ENCODE measurements around the gene CLK3.

CLK3 gene

DNA sequence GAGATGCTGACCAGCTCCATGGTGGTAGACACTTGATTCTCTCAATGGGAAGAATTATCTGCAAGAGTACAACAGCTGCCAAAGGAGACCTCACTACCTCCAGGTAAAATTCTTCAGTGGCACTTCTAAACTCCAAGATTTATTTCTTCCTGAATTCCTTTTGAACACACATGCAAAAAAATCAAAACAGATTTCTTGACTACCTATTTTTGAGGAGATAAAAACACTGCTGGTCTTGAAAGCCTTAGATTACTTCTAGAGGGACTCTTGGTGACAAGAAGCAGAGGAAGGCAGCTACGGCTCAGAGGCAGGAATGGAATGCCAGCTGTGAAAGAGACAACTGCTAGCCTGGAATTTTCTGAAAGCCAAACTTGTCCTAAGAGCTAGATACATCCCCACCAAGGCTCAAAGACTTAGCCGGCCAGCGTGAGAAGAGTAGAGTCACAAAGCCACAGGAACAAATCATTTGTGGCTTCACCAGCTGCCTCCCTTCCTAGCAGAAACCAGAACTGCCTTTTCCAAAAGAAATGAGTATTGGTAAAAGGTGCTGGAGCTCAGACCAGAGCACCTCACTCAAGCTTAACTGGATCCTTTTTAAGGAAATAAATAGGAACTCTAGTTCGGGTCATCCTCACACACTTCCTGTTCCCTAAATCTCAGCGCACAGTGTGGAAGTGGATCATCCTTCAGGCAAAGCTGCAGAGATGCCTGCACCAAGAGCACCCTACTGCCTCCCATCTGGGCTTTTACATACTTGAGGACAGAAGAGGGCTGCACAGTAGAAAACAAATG is 32.6 kb downstream of the CLK3 start:
- H3K4me2 ChIP-seq (ENCODE audit: low read length): no peak overlapping the region
- no peak overlapping the region for H2AK5ac ChIP-seq (ENCODE audit: low read length)
- no peak overlapping the region for H3K9ac ChIP-seq (ENCODE audit: low read length)
- no peak overlapping the region for H2BK120ac ChIP-seq (ENCODE audit: low read depth, low read length)
- no peak overlapping the region for H3K4me3 ChIP-seq (ENCODE audit: low read length)
- H2BK5ac ChIP-seq (ENCODE audit: low read length): no peak overlapping the region
- H4K8ac ChIP-seq (ENCODE audit: low read depth, low read length): no peak overlapping the region
- H3K36me3 ChIP-seq (ENCODE audit: control insufficient read depth, insufficient read depth, low read length): peaks cover 1% of the 10 kb centered on the region
- H3K27me3 ChIP-seq (ENCODE audit: insufficient read depth, low read length, poor library complexity): no peaks in the 10 kb centered on the region
- H3K79me2 ChIP-seq (ENCODE audit: control insufficient read depth, insufficient read depth, low read length): no peaks in the 10 kb centered on the region
- H3K79me1 ChIP-seq (ENCODE audit: low read length): peaks cover 12% of the 10 kb centered on the region
- no CpG with 5 or more reads among the region's 5 CpGs for WGBS (ENCODE audit: extremely low coverage, insufficient coverage, low lambda C conversion rate)
- no peak overlapping the region for H2BK15ac ChIP-seq (replicated peaks; ENCODE audit: low read depth)
- H3K23ac ChIP-seq (ENCODE audit: low read length): no peak overlapping the region
- no peak overlapping the region for H3K56ac ChIP-seq (ENCODE audit: low read length)
- no peak overlapping the region for H3K18ac ChIP-seq (ENCODE audit: low read length)
- H3K4me1 ChIP-seq (ENCODE audit: control insufficient read depth, low read depth, low read length): peaks cover 8% of the 10 kb centered on the region
- H4K5ac ChIP-seq (ENCODE audit: low read length): no peak overlapping the region
- H3K4ac ChIP-seq (ENCODE audit: low read depth, low read length): no peak overlapping the region
- no peak overlapping the region for H3K27ac ChIP-seq (ENCODE audit: low read depth, low read length)
- DNase-seq: no peak

DNA sequence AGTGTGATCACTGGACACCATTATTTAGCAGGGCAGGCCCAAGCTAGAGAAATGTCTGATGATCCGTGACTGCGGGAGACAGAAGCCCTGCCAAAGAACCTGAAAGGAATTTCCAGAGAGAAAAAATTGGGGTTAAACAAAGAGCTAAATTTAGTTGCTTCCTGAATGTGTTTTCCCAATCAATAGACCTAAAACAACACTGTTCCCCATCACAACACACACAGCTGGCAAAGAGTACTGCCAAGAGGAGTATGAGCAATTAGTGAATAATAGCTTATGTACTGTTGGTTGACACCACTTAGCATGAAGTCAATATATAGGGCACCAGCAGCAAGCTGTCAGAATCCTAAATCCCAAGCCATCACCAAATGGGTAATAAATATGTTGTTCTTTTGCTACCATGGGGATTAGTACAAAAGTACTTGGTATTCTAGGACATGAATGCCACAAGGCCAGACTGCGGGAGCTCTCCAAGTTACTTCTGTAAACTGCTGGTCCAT is 35.7 kb downstream of the CLK3 start:
- Histone ChIP-seq H3K4me2 (ENCODE audit: low read length) (no peak overlapping the region), H3K4ac (ENCODE audit: low read depth, low read length) (no peak overlapping the region), H3K56ac (ENCODE audit: low read length) (no peak overlapping the region), H3K4me3 (ENCODE audit: low read length) (no peak overlapping the region), H4K8ac (ENCODE audit: low read depth, low read length) (no peak overlapping the region), H3K27me3 (ENCODE audit: insufficient read depth, low read length, poor library complexity) (no peaks in the 10 kb centered on the region), H3K23ac (ENCODE audit: low read length) (no peak overlapping the region), H3K79me2 (ENCODE audit: control insufficient read depth, insufficient read depth, low read length) (no peaks in the 10 kb centered on the region), H4K5ac (ENCODE audit: low read length) (no peak overlapping the region), H3K36me3 (ENCODE audit: control insufficient read depth, insufficient read depth, low read length) (peaks cover 3% of the 10 kb centered on the region), H3K9ac (ENCODE audit: low read length) (no peak overlapping the region), H3K79me1 (ENCODE audit: low read length) (peaks cover 9% of the 10 kb centered on the region), H2BK15ac (replicated peaks; ENCODE audit: low read depth) (no peak overlapping the region), H2BK120ac (ENCODE audit: low read depth, low read length) (no peak overlapping the region), H2AK5ac (ENCODE audit: low read length) (no peak overlapping the region), H3K18ac (ENCODE audit: low read length) (no peak overlapping the region), H3K27ac (ENCODE audit: low read depth, low read length) (no peak overlapping the region), H2BK5ac (ENCODE audit: low read length) (no peak overlapping the region), H3K4me1 (ENCODE audit: control insufficient read depth, low read depth, low read length) (no peaks in the 10 kb centered on the region)
- DNase-seq: no peak
- WGBS (ENCODE audit: extremely low coverage, insufficient coverage, low lambda C conversion rate): no CpG with 5 or more reads among the region's 3 CpGs

DNA sequence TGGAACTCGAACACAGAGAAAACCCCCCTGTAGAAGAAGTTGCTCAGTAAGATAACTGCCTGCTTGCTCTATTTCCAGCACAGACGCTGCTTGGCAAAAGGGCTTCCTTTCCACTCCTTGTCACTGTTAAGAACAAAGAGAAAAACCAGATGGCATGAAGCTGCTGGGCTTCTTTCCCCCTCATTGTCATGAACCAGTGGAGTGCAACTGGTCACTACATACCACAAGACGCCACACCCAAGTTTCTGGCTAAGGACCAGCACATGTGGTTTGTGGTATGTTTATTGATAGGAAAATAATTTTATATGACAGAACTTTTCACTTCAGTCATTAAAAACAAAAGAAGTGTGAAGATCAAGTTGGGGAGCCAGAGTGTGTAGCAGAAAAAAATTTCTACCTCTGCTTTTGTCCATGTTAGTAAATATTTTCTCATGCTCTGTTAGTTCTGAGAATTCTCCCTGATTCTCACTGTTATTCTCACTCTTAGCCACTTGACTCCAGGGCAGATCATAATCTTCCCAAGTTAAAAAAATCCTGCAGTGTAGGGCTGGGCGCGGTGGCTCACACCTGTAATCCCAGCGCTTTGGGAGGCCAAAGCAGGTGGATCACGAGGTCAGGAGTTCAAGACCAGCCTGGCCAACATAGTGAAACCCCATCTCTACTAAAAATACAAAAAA is 37.9 kb downstream of the CLK3 start:
- Histone ChIP-seq H3K56ac (ENCODE audit: low read length) (no peak overlapping the region), H3K4me1 (ENCODE audit: control insufficient read depth, low read depth, low read length) (no peaks in the 10 kb centered on the region), H3K36me3 (ENCODE audit: control insufficient read depth, insufficient read depth, low read length) (peaks cover 3% of the 10 kb centered on the region), H3K27me3 (ENCODE audit: insufficient read depth, low read length, poor library complexity) (no peaks in the 10 kb centered on the region), H3K79me1 (ENCODE audit: low read length) (peaks cover 11% of the 10 kb centered on the region), H3K27ac (ENCODE audit: low read depth, low read length) (no peak overlapping the region), H2AK5ac (ENCODE audit: low read length) (no peak overlapping the region), H3K18ac (ENCODE audit: low read length) (no peak overlapping the region), H3K9ac (ENCODE audit: low read length) (no peak overlapping the region), H2BK5ac (ENCODE audit: low read length) (no peak overlapping the region), H3K4ac (ENCODE audit: low read depth, low read length) (no peak overlapping the region), H3K4me3 (ENCODE audit: low read length) (no peak overlapping the region), H4K5ac (ENCODE audit: low read length) (no peak overlapping the region), H2BK120ac (ENCODE audit: low read depth, low read length) (no peak overlapping the region), H2BK15ac (replicated peaks; ENCODE audit: low read depth) (no peak overlapping the region), H3K4me2 (ENCODE audit: low read length) (no peak overlapping the region), H4K8ac (ENCODE audit: low read depth, low read length) (no peak overlapping the region), H3K23ac (ENCODE audit: low read length) (no peak overlapping the region), H3K79me2 (ENCODE audit: control insufficient read depth, insufficient read depth, low read length) (peaks cover 2% of the 10 kb centered on the region)
- WGBS (ENCODE audit: extremely low coverage, insufficient coverage, low lambda C conversion rate): no CpG with 5 or more reads among the region's 7 CpGs
- no peak for DNase-seq

DNA sequence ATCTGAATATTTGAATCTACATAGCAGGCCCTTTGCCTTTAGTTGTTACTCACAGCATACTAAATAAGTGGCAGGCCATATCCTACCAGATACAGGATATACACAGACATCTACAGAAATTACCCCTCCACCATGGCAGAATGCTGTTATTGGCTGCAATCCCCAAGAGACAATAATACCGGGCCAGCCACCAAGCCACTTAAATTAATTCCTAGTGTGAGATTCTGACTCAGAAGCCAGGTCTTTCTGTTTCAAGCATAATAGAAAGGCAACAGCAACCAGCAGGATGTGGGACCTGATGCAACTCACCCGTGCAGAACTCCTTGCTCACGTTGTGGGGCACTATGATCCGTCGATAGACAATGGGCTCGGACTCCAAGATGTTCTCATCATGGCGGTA is 39.8 kb downstream of the CLK3 start:
- Histone ChIP-seq H2BK120ac (ENCODE audit: low read depth, low read length) (no peak overlapping the region), H3K4ac (ENCODE audit: low read depth, low read length) (no peak overlapping the region), H3K79me1 (ENCODE audit: low read length) (peaks cover 8% of the 10 kb centered on the region), H2BK15ac (replicated peaks; ENCODE audit: low read depth) (no peak overlapping the region), H3K79me2 (ENCODE audit: control insufficient read depth, insufficient read depth, low read length) (peaks cover 2% of the 10 kb centered on the region), H2BK5ac (ENCODE audit: low read length) (no peak overlapping the region), H3K23ac (ENCODE audit: low read length) (no peak overlapping the region), H3K27ac (ENCODE audit: low read depth, low read length) (no peak overlapping the region), H3K4me1 (ENCODE audit: control insufficient read depth, low read depth, low read length) (no peaks in the 10 kb centered on the region), H3K36me3 (ENCODE audit: control insufficient read depth, insufficient read depth, low read length) (peaks cover 3% of the 10 kb centered on the region), H3K18ac (ENCODE audit: low read length) (no peak overlapping the region), H4K5ac (ENCODE audit: low read length) (no peak overlapping the region), H3K4me3 (ENCODE audit: low read length) (no peak overlapping the region), H3K27me3 (ENCODE audit: insufficient read depth, low read length, poor library complexity) (no peaks in the 10 kb centered on the region), H2AK5ac (ENCODE audit: low read length) (no peak overlapping the region), H3K9ac (ENCODE audit: low read length) (no peak overlapping the region), H3K4me2 (ENCODE audit: low read length) (no peak overlapping the region), H4K8ac (ENCODE audit: low read depth, low read length) (no peak overlapping the region), H3K56ac (ENCODE audit: low read length) (no peak overlapping the region)
- WGBS (ENCODE audit: extremely low coverage, insufficient coverage, low lambda C conversion rate): no CpG with 5 or more reads among the region's 7 CpGs
- DNase-seq: no peak

- Histone ChIP-seq H4K5ac (ENCODE audit: low read length) (no peak overlapping the region), H3K79me2 (ENCODE audit: control insufficient read depth, insufficient read depth, low read length) (peaks cover 2% of the 10 kb centered on the region), H3K4ac (ENCODE audit: low read depth, low read length) (no peak overlapping the region), H3K4me2 (ENCODE audit: low read length) (no peak overlapping the region), H3K27ac (ENCODE audit: low read depth, low read length) (no peak overlapping the region), H4K8ac (ENCODE audit: low read depth, low read length) (no peak overlapping the region), H2BK15ac (replicated peaks; ENCODE audit: low read depth) (no peak overlapping the region), H3K56ac (ENCODE audit: low read length) (no peak overlapping the region), H3K23ac (ENCODE audit: low read length) (no peak overlapping the region), H2AK5ac (ENCODE audit: low read length) (no peak overlapping the region), H3K4me3 (ENCODE audit: low read length) (no peak overlapping the region), H3K79me1 (ENCODE audit: low read length) (peaks cover 6% of the 10 kb centered on the region), H3K9ac (ENCODE audit: low read length) (no peak overlapping the region), H3K18ac (ENCODE audit: low read length) (no peak overlapping the region), H3K27me3 (ENCODE audit: insufficient read depth, low read length, poor library complexity) (no peaks in the 10 kb centered on the region), H3K4me1 (ENCODE audit: control insufficient read depth, low read depth, low read length) (no peaks in the 10 kb centered on the region), H2BK120ac (ENCODE audit: low read depth, low read length) (no peak overlapping the region), H2BK5ac (ENCODE audit: low read length) (no peak overlapping the region), H3K36me3 (ENCODE audit: control insufficient read depth, insufficient read depth, low read length) (peaks cover 2% of the 10 kb centered on the region)
- DNase-seq: no peak
- no CpG with 5 or more reads among the region's 6 CpGs for WGBS (ENCODE audit: extremely low coverage, insufficient coverage, low lambda C conversion rate)
Observed at GRCh38 chr15:74656935-74657535, 41.4 kb downstream of the CLK3 start.
